ENCODE results near the gene PLAAT2. TPM values are rescaled to one million over a fixed set of nuclear protein-coding genes. Genes with fewer than 3 reads are reported as not detected.
"Not testable (repeated sequence)": the region's sequence is repeated elsewhere in the genome, so short reads cannot be mapped to it uniquely, and the experiment has no call there.

The PLAAT2 gene
- total RNA-seq, 1 donor from 2014 or later, result not detected

GRCh38 chr11:63530021-63530420 is 33.2 kb downstream of the PLAAT2 start:
- CTCF ChIA-PET, result no interaction called here
- Mint-ChIP-seq H3K4me1 (peaks cover 19% of the 10 kb centered on the region), H3K4me3 (no peak overlapping the region), H3K9me3 (no peaks in the 10 kb centered on the region), H3K27ac (no peak overlapping the region), H3K36me3 (ENCODE audit: low read depth) (no peaks in the 10 kb centered on the region), H3K27me3 (peaks cover 6% of the 10 kb centered on the region)
- POLR2A ChIA-PET, result no interaction called here
- TF ChIP-seq CTCF (IDR thresholded peaks at IDR 0.05), result no peak
- intact Hi-C loops (cut with micrococcal nuclease), result no loop called here
- ATAC-seq (ENCODE audit: low read depth), result no peak
- no peak for DNase-seq

GRCh38 chr11:63529373-63529772 is 33.8 kb downstream of the PLAAT2 start:
- H3K9me3 Mint-ChIP-seq; POLR2A ChIA-PET; intact Hi-C loops (cut with micrococcal nuclease); H3K4me3 Mint-ChIP-seq; CTCF ChIA-PET; H3K27me3 Mint-ChIP-seq; ATAC-seq (ENCODE audit: low read depth); H3K27ac Mint-ChIP-seq; H3K36me3 Mint-ChIP-seq (ENCODE audit: low read depth); DNase-seq: not testable (repeated sequence)
- peaks cover 17% of the 10 kb centered on the region for H3K4me1 Mint-ChIP-seq

GRCh38 chr11:63528729-63529278 is 34.4 kb downstream of the PLAAT2 start:
- H3K4me1 Mint-ChIP-seq, result peaks cover 15% of the 10 kb centered on the region
- CTCF ChIA-PET; POLR2A ChIA-PET; H3K4me3 Mint-ChIP-seq; H3K9me3 Mint-ChIP-seq; H3K27me3 Mint-ChIP-seq; ATAC-seq (ENCODE audit: low read depth); H3K27ac Mint-ChIP-seq; DNase-seq; intact Hi-C loops (cut with micrococcal nuclease); H3K36me3 Mint-ChIP-seq (ENCODE audit: low read depth): not testable (repeated sequence)

- ATAC-seq (ENCODE audit: low read depth); H3K27ac Mint-ChIP-seq; H3K4me3 Mint-ChIP-seq; POLR2A ChIA-PET; CTCF ChIA-PET; intact Hi-C loops (cut with micrococcal nuclease); DNase-seq; H3K9me3 Mint-ChIP-seq; H3K27me3 Mint-ChIP-seq; H3K36me3 Mint-ChIP-seq (ENCODE audit: low read depth): not testable (repeated sequence)
- H3K4me1 Mint-ChIP-seq, result peaks cover 14% of the 10 kb centered on the region
Observed at GRCh38 chr11:63528156-63528555, 35.0 kb downstream of the PLAAT2 start.

GRCh38 chr11:63527667-63528066 is 35.5 kb downstream of the PLAAT2 start:
- CTCF ChIA-PET, result no interaction called here
- TF ChIP-seq CTCF (IDR thresholded peaks at IDR 0.05), result no peak
- intact Hi-C loops (cut with micrococcal nuclease), result no loop called here
- Mint-ChIP-seq H3K27ac (no peak overlapping the region), H3K36me3 (ENCODE audit: low read depth) (no peaks in the 10 kb centered on the region), H3K4me3 (no peak overlapping the region), H3K4me1 (peaks cover 14% of the 10 kb centered on the region), H3K27me3 (peaks cover 11% of the 10 kb centered on the region), H3K9me3 (peaks cover 9% of the 10 kb centered on the region)
- DNase-seq (no peak), ATAC-seq (ENCODE audit: low read depth) (no peak)
- POLR2A ChIA-PET, result no interaction called here

GRCh38 chr11:63523151-63523550 is 40.0 kb downstream of the PLAAT2 start:
- DNase-seq (no peak), ATAC-seq (ENCODE audit: low read depth) (no peak)
- Mint-ChIP-seq H3K27me3 (peaks cover 11% of the 10 kb centered on the region), H3K4me1 (no peaks in the 10 kb centered on the region), H3K4me3 (no peak overlapping the region), H3K36me3 (ENCODE audit: low read depth) (no peaks in the 10 kb centered on the region), H3K9me3 (peaks cover 16% of the 10 kb centered on the region), H3K27ac (no peak overlapping the region)
- POLR2A ChIA-PET, result no interaction called here
- TF ChIP-seq CTCF (IDR thresholded peaks at IDR 0.05), result no peak
- intact Hi-C loops (cut with micrococcal nuclease), result no loop called here
- CTCF ChIA-PET, result no interaction called here

- Mint-ChIP-seq H3K4me1 (no peaks in the 10 kb centered on the region), H3K27ac (no peak overlapping the region), H3K4me3 (no peak overlapping the region), H3K27me3 (peaks cover 11% of the 10 kb centered on the region), H3K9me3 (peaks cover 16% of the 10 kb centered on the region), H3K36me3 (ENCODE audit: low read depth) (no peaks in the 10 kb centered on the region)
- ChIA-PET CTCF (no interaction called here), POLR2A (no interaction called here)
- TF ChIP-seq CTCF (IDR thresholded peaks at IDR 0.05), result no peak
- no peak for DNase-seq
- ATAC-seq (ENCODE audit: low read depth), result no peak
- intact Hi-C loops (cut with micrococcal nuclease), result no loop called here
Observed at GRCh38 chr11:63521896-63522295, 41.3 kb downstream of the PLAAT2 start.

All from activated B cell treated with CpG ODN at 0.5 μM for 24 hours (primary cell).